Activated B cell treated with CpG ODN at 0.5 μM for 24 hours (primary cell): Measurements from ENCODE around the gene ACKR1. TPM values are rescaled to one million over a fixed set of nuclear protein-coding genes. Genes with fewer than 3 reads are reported as not detected.

ENCODE experiments used
- ATAC-seq: fragments of 200-7000 bp; cut with Tn5 transposase; one replicate; pipeline ENCODE4 v1.10.0; 2021; ENCODE audit warnings: low read depth, mild to moderate bottlenecking, moderate library complexity
- CTCF ChIA-PET: fragments of 350-600 bp; sonication (Branson Sonifier 250); formaldehyde crosslinking; loops from one replicate; lab custom pipeline; 2021; ENCODE audit warnings: antibody characterized with exemption; lab: Charles Lee
- POLR2A ChIA-PET: fragments of 350-600 bp; sonication (Branson Sonifier 250); formaldehyde crosslinking; loops from one replicate; lab custom pipeline; 2021; ENCODE audit warnings: antibody characterized with exemption; lab: Charles Lee
- DNase-seq: peaks from one replicate; pipeline ENCODE4 v3.0.0; 2022
- H3K27ac Mint-ChIP-seq: one replicate; pipeline ENCODE4 v1.8.0; 2020; ENCODE audit warnings: mixed read lengths
- H3K27me3 Mint-ChIP-seq: one replicate; pipeline ENCODE4 v1.8.0; 2021; ENCODE audit warnings: mixed read lengths
- H3K36me3 Mint-ChIP-seq: one replicate; pipeline ENCODE4 v1.8.0; 2021; ENCODE audit warnings: low read depth, mixed read lengths
- H3K4me1 Mint-ChIP-seq: one replicate; pipeline ENCODE4 v1.8.0; 2021; ENCODE audit warnings: mixed read lengths
- H3K4me3 Mint-ChIP-seq: one replicate; pipeline ENCODE4 v1.8.0; 2020; ENCODE audit warnings: mild to moderate bottlenecking, mixed read lengths
- H3K9me3 Mint-ChIP-seq: one replicate; pipeline ENCODE4 v1.8.0; 2020; ENCODE audit warnings: mixed read lengths
- intact Hi-C: fragments of 100-400 bp; cut with micrococcal nuclease; formaldehyde crosslinking; loops from one replicate; pipeline ENCODE4 v1.15.1; 2024
- total RNA-seq: library from RNA; stranded (reverse); gene quantifications from 2 replicates; pipeline ENCODE4 v1.2.3, GENCODE V29; 2022
- TF ChIP-seq, protein P1 (sequence below): fragments of 200-600 bp; IDR thresholded peaks from one replicate; pipeline ENCODE4 v1.8.0; 2022; ENCODE audit warnings: antibody characterized with exemption, mild to moderate bottlenecking

The ACKR1 gene
- total RNA-seq, 1 donor from 2014 or later: 0.18 TPM

DNA sequence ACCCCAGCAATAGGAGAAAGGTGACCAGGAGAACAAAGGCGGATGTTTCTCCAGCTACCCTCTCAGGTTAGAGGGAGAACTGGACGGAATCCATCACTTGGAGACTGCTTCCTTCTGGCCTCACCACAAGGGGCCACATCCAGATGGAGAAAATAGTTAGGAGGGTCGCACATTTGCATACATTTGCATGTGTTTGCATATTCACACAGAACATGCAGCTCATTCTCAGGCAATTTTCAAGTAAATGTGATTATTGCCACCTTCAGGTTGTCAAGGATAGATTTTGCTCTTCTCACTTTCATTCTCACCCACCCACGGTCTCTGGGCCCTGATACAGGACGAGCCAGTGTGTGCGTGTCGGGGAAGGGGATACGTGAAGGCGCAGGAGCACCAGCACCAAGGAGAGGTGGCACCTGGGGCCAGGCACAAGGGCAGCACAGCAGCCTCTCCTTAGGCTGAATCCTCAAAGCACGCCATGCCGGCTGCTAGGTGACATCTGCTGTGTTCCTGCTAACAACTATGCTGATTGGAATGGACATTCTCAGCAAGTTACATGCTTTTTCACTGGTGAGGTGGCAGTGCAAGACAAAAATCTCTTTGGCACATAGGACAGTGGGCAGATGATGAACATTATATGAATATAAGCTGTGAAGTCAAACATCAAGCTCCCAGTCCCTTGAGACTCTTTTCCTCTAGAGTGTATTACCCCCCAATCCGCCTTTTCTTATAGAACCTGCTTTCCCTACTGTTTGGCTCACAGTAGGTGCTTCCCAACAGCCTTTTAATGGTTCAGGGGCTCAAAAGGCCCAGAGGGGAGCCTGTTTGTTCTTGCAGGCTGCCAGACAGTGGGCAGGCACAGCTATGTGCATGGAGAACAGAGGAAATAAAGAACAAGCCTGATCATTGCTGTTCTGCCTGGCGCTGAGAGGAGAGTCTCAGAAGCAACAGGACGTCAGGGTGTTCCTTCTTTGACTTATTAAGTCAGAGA is 14.3 kb downstream of the ACKR1 start:
- no peak overlapping the region for H3K27ac Mint-ChIP-seq
- no peak overlapping the region for H3K4me3 Mint-ChIP-seq
- ChIA-PET CTCF (interaction anchor here (1.5 kb wide), 1 partner anchor 59 kb away, joined by 4 read pairs; no protein-coding TSS in a partner anchor), POLR2A (no interaction called here)
- TF ChIP-seq, protein P1, sequence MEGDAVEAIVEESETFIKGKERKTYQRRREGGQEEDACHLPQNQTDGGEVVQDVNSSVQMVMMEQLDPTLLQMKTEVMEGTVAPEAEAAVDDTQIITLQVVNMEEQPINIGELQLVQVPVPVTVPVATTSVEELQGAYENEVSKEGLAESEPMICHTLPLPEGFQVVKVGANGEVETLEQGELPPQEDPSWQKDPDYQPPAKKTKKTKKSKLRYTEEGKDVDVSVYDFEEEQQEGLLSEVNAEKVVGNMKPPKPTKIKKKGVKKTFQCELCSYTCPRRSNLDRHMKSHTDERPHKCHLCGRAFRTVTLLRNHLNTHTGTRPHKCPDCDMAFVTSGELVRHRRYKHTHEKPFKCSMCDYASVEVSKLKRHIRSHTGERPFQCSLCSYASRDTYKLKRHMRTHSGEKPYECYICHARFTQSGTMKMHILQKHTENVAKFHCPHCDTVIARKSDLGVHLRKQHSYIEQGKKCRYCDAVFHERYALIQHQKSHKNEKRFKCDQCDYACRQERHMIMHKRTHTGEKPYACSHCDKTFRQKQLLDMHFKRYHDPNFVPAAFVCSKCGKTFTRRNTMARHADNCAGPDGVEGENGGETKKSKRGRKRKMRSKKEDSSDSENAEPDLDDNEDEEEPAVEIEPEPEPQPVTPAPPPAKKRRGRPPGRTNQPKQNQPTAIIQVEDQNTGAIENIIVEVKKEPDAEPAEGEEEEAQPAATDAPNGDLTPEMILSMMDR: no peak
- DNase-seq (no peak), ATAC-seq (no peak)
- peaks cover 36% of the 10 kb centered on the region for H3K27me3 Mint-ChIP-seq
- intact Hi-C loops: no loop called here
- no peaks in the 10 kb centered on the region for H3K4me1 Mint-ChIP-seq
- H3K9me3 Mint-ChIP-seq: no peaks in the 10 kb centered on the region
- no peaks in the 10 kb centered on the region for H3K36me3 Mint-ChIP-seq

DNA sequence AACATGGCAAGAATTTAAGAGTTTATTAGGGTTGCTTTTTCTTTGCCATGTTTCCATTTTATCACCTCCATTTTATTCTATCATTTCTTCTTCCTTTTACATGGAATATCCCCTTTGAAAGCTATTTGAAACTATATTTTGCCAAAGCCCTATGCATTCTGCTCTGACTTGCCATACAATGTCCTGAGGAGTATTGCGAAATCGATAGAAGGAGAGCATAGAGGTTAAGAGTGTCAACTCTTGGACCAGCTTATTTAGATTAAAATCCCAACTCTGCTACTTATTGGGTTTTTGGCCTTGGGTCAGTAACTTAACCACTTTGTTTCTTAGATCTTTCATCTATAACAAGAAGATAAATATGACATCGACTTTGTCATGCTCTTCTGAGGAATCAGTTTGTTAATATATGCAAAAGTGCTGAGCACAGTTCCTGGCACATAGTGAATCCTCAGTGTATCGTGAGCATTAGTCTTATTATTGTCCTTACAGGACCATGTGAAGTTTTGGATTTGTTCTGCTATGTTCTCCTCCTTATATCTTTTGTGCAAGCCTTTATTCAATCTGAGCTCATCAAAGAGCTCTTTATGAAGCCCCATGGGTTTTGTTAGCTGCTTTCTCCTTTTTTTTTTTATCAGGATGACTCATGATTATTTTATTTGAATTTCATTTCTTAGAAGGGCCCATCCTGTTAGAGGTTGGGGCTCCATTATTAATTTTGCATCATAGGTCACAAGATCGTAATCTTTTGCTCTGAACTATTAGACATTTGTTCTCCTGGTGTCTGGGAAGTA is 17.6 kb downstream of the ACKR1 start:
- Mint-ChIP-seq H3K36me3 (no peaks in the 10 kb centered on the region), H3K27me3 (peaks cover 33% of the 10 kb centered on the region), H3K4me3 (no peak overlapping the region), H3K27ac (no peak overlapping the region), H3K9me3 (no peaks in the 10 kb centered on the region), H3K4me1 (no peaks in the 10 kb centered on the region)
- DNase-seq: no peak
- ChIA-PET CTCF (interaction anchor here (0.9 kb wide), 1 partner anchor 8 kb away, joined by 5 read pairs; no protein-coding TSS in a partner anchor), POLR2A (no interaction called here)
- intact Hi-C loops: no loop called here
- TF ChIP-seq, protein P1: no peak
- ATAC-seq: no peak

DNA sequence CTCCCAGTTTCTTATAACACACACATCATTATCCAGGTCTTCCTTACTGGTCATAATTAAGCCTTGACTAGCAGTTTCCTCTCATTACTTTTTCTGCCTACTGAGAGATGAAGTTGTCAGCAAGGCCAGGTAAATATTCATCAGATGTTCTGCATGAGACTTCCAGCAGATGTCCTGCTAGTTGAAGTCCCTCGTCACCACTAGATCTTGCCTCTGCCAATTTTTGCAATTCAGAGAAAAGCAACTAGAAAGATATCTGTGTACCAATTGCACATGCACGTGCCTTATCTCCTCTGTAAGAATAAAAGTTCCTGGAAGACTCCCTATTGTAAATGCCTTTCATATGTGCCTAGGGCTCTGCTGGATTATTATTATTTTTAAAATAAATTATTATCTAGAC is 18.3 kb downstream of the ACKR1 start:
- POLR2A ChIA-PET: no interaction called here
- Mint-ChIP-seq H3K36me3 (no peaks in the 10 kb centered on the region), H3K9me3 (no peaks in the 10 kb centered on the region), H3K4me3 (no peak overlapping the region), H3K4me1 (no peaks in the 10 kb centered on the region), H3K27me3 (peaks cover 33% of the 10 kb centered on the region), H3K27ac (no peak overlapping the region)
- ATAC-seq: no peak
- TF ChIP-seq, protein P1: no peak
- intact Hi-C loops: no loop called here
- DNase-seq: no peak
- CTCF ChIA-PET: no interaction called here

DNA sequence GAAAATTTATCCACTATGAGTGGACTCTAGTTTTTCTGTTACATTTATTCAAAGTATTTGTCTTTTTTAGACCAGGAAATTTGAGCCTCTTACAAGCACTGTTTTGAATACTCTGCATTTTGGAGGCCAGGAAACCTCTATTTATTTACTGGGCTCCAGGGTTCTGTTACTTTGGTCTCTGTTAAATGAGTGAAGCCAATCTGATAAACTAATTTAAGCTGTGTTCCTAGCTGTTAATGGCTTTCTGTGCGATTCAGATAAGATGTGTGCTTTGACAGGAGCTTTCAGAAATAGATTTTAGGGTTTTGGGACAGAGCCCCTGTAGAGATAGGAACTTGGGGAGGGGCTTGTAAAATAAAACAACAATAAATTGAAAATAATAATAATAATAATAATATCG is 23.9 kb downstream of the ACKR1 start:
- intact Hi-C loops: no loop called here
- H3K4me3 Mint-ChIP-seq: no peak overlapping the region
- TF ChIP-seq, protein P1: no peak
- ChIA-PET POLR2A (no interaction called here), CTCF (no interaction called here)
- DNase-seq (no peak), ATAC-seq (no peak)
- H3K4me1 Mint-ChIP-seq: no peaks in the 10 kb centered on the region
- H3K9me3 Mint-ChIP-seq: no peaks in the 10 kb centered on the region
- H3K36me3 Mint-ChIP-seq: no peaks in the 10 kb centered on the region
- no peak overlapping the region for H3K27ac Mint-ChIP-seq
- H3K27me3 Mint-ChIP-seq: peaks cover 17% of the 10 kb centered on the region
